HCT116 (cell line): ENCODE data around the gene FBXO48. TPM values are rescaled to one million over a fixed set of nuclear protein-coding genes. Genes with fewer than 3 reads are reported as not detected.

ENCODE experiments used
- ATAC-seq: fragments of 200-7000 bp; cut with Tn5 transposase; 2 replicates; pipeline ENCODE4 v1.9.1; 2020; ENCODE audit warnings: mild to moderate bottlenecking, moderate library complexity
- BruUV-seq: library from RNA; stranded (reverse); fragments of 400-500 nt; replicated peaks from 2 replicates; lab custom pipeline; 2021; lab: Mats Ljungman, UMichigan
- CTCF ChIA-PET: fragments of 300-600 bp; sonication (Branson Sonifier 250); formaldehyde crosslinking; loops from one replicate; lab custom pipeline; 2021; ENCODE audit warnings: antibody characterized with exemption; lab: Charles Lee
- POLR2A ChIA-PET: fragments of 300-600, 350-600 bp; sonication (Branson Sonifier 250); formaldehyde crosslinking; loops from one replicate; lab custom pipeline; 2021; ENCODE audit warnings: antibody characterized with exemption; lab: Charles Lee
- RAD21 ChIA-PET, 2 experiments: fragments of 300-600 bp; sonication (Branson Sonifier 250); formaldehyde crosslinking; loops; one replicate each; lab custom pipeline; 2023; ENCODE audit warnings: low total read pairs in 2 of 2; ENCODE audit not compliant: uncharacterized antibody in 2 of 2, unreplicated experiment in 2 of 2, low non-redundant PET in 1 of 2; lab: Charles Lee
- DNase-seq: peaks from one replicate; pipeline ENCODE4 v3.0.0-alpha.2; 2010; ENCODE audit warnings: low read depth, low spot score
- H2AFZ ChIP-seq: fragments of 200-600 bp; shearing (Covaris generic), sonication (generic); 2 replicates; pipeline ENCODE4 v1.6.1; 2017; ENCODE audit warnings: low read depth, mixed run types, mixed read lengths, antibody characterized with exemption, low read length; ENCODE audit not compliant: poor library complexity, severe bottlenecking
- H3K27ac ChIP-seq: 2 replicates; pipeline ENCODE4 v1.5.1; 2012; ENCODE audit warnings: low read depth, low read length
- H3K27me3 ChIP-seq: fragments of 200-600 bp; sonication (generic); 2 replicates; pipeline ENCODE4 v1.6.1; 2016; ENCODE audit warnings: mixed run types, low read length, mixed read lengths; ENCODE audit not compliant: insufficient read depth
- H3K36me3 ChIP-seq, 2 experiments: fragments of 200-500 bp in 1 of 2; fragments of 200-600 bp in 1 of 2; sonication (Bioruptor generic) in 1 of 2; sonication (generic) in 1 of 2; 2 replicates each; pipeline versions ENCODE4 v1.5.1 to v1.6.1; 2014 to 2016; ENCODE audit warnings: low read length in 2 of 2, inconsistent platforms in 1 of 2, mixed read lengths in 1 of 2, mixed run types in 1 of 2; ENCODE audit not compliant: insufficient read depth in 2 of 2, control insufficient read depth in 1 of 2
- H3K4me1 ChIP-seq, 2 experiments: fragments of 200-600 bp in 1 of 2; sonication (generic) in 1 of 2; 2 replicates each; pipeline versions ENCODE4 v1.5.1 to v1.6.1; 2012 to 2017; ENCODE audit warnings: low read length in 2 of 2, inconsistent platforms in 1 of 2, mild to moderate bottlenecking in 1 of 2, mixed read lengths in 1 of 2, mixed run types in 1 of 2, moderate library complexity in 1 of 2; ENCODE audit not compliant: insufficient read depth in 2 of 2, control insufficient read depth in 1 of 2
- H3K4me2 ChIP-seq: fragments of 200-600 bp; sonication (generic); 2 replicates; pipeline ENCODE4 v1.6.1; 2017; ENCODE audit warnings: mixed run types, low read length, mixed read lengths
- H3K4me3 ChIP-seq, 2 experiments: fragments of 200-600 bp in 1 of 2; sonication (generic) in 1 of 2; replicated peaks in 1 of 2; 2 replicates each; pipeline ENCODE4 v1.5.1; 2011 to 2016; ENCODE audit warnings: low read length in 2 of 2, control low read depth in 1 of 2, low read depth in 1 of 2, mild to moderate bottlenecking in 1 of 2, mixed read lengths in 1 of 2, mixed run types in 1 of 2
- H3K79me2 ChIP-seq: fragments of 200-600 bp; sonication (generic); 2 replicates; pipeline ENCODE4 v1.6.1; 2017; ENCODE audit warnings: mild to moderate bottlenecking, mixed run types, low read length, moderate library complexity, mixed read lengths; ENCODE audit not compliant: insufficient read depth
- H3K9ac ChIP-seq: fragments of 200-600 bp; sonication (generic); 2 replicates; pipeline ENCODE4 v1.6.1; 2016; ENCODE audit warnings: low read length, mixed read lengths
- H3K9me2 ChIP-seq: fragments of 200-600 bp; sonication (generic), shearing (Covaris generic); 2 replicates; pipeline ENCODE4 v1.6.1; 2017; ENCODE audit warnings: mixed run types, mild to moderate bottlenecking, moderate library complexity; ENCODE audit not compliant: insufficient read depth
- H3K9me3 ChIP-seq, 2 experiments: fragments of 200-500 bp in 1 of 2; fragments of 200-600 bp in 1 of 2; sonication (Bioruptor generic) in 1 of 2; sonication (generic) in 1 of 2; 2 replicates each; pipeline ENCODE4 v1.6.1; 2014 to 2017; ENCODE audit warnings: low read length in 2 of 2, mixed read lengths in 2 of 2, inconsistent platforms in 1 of 2, low read depth in 1 of 2, mild to moderate bottlenecking in 1 of 2, mixed run types in 1 of 2, moderate library complexity in 1 of 2; ENCODE audit not compliant: control insufficient read depth in 1 of 2, insufficient read depth in 1 of 2
- H4K20me1 ChIP-seq: fragments of 200-600 bp; sonication (generic), shearing (Covaris generic); 2 replicates; pipeline ENCODE4 v1.6.1; 2017; ENCODE audit warnings: mixed run types, mild to moderate bottlenecking, moderate library complexity; ENCODE audit not compliant: insufficient read depth
- CBX3 ChIP-seq: IDR thresholded peaks from 2 replicates; pipeline ENCODE4 v1.6.1; 2012; ENCODE audit warnings: low read depth
- CEBPB ChIP-seq: IDR thresholded peaks from 2 replicates; pipeline ENCODE4 v1.6.1; 2012; ENCODE audit warnings: low read depth
- CTCF ChIP-seq, 3 experiments: fragments of 200-600 bp in 1 of 3; sonication (generic) in 1 of 3; IDR thresholded peaks in 2 of 3; conservative IDR thresholded peaks in 1 of 3; 2 replicates each; pipeline ENCODE4 v1.5.1; 2012 to 2017; ENCODE audit warnings: low read depth in 2 of 3, low read length in 2 of 3, antibody characterized with exemption in 1 of 3, borderline replicate concordance in 1 of 3, control low read depth in 1 of 3, mild to moderate bottlenecking in 1 of 3, mixed read lengths in 1 of 3, mixed run types in 1 of 3, moderate library complexity in 1 of 3; ENCODE audit not compliant: insufficient read depth in 1 of 3
- EGR1 ChIP-seq: IDR thresholded peaks from 2 replicates; pipeline ENCODE4 v1.6.1; 2012; ENCODE audit warnings: low read depth
- ELF1 ChIP-seq: IDR thresholded peaks from 2 replicates; pipeline ENCODE4 v1.6.1; 2012; ENCODE audit warnings: low read depth, borderline replicate concordance
- FOSL1 ChIP-seq: IDR thresholded peaks from 2 replicates; pipeline ENCODE4 v1.6.1; 2012; ENCODE audit warnings: low read depth
- JUND ChIP-seq: IDR thresholded peaks from 2 replicates; pipeline ENCODE4 v1.6.1; 2012
- POLR2AphosphoS5 ChIP-seq: IDR thresholded peaks from 2 replicates; pipeline ENCODE4 v1.6.1; 2011; ENCODE audit warnings: mild to moderate bottlenecking, low read depth, low read length, moderate library complexity
- REST ChIP-seq: IDR thresholded peaks from 2 replicates; pipeline ENCODE4 v1.6.1; 2012; ENCODE audit warnings: low read depth
- SIN3A ChIP-seq: IDR thresholded peaks from 2 replicates; pipeline ENCODE4 v1.6.1; 2012; ENCODE audit warnings: low read depth
- SP1 ChIP-seq: IDR thresholded peaks from 2 replicates; pipeline ENCODE4 v1.6.1; 2012; ENCODE audit warnings: low read depth
- TCF7L2 ChIP-seq: IDR thresholded peaks from 2 replicates; pipeline ENCODE4 v1.7.0; 2011; ENCODE audit warnings: borderline replicate concordance, inconsistent platforms; ENCODE audit not compliant: insufficient read depth, insufficient read length; ENCODE audit errors: extremely low read depth
- ZFX ChIP-seq: fragments of 450-650 bp; IDR thresholded peaks from 2 replicates; pipeline ENCODE4 v1.6.1; 2017
- ZNF274 ChIP-seq: fragments of 200-500 bp; sonication (Bioruptor generic); IDR thresholded peaks from 2 replicates; pipeline ENCODE4 v1.6.1; 2014; ENCODE audit warnings: mild to moderate bottlenecking, low read depth, low read length, inconsistent platforms
- intact Hi-C: fragments of 100-400 bp; cut with micrococcal nuclease; formaldehyde crosslinking; loops from 2 replicates; pipeline ENCODE4 v1.10.0; 2022
- total RNA-seq: library from RNA; stranded (reverse); gene quantifications from one replicate; pipeline ENCODE4 v1.2.1, GENCODE V29; 2021; ENCODE audit not compliant: unreplicated experiment

The FBXO48 gene
- total RNA-seq, 1 experiment from 2014 or later, result 0.91 TPM

GRCh38 chr2:68426848-68427579 lies 40.1 kb downstream of the FBXO48 start:
- intact Hi-C loops, result no loop called here
- RAD21 ChIA-PET, result interaction anchor here in 1 of 2 experiments (0.7 kb wide), 1 partner anchor 15 kb away, joined by 4 read pairs; no protein-coding TSS in a partner anchor
- H3K9ac ChIP-seq, result no peak overlapping the region
- no peaks in the 10 kb centered on the region; the same call in 1 of the 2 replicates for H3K27me3 ChIP-seq
- TF ChIP-seq CEBPB (no peak), ZNF274 (no peak), POLR2AphosphoS5 (no peak)
- TF ChIP-seq, all 23 proteins: peak for 0
- DNase-seq (no peak), ATAC-seq (no peak)
- Histone ChIP-seq H4K20me1 (no peaks in the 10 kb centered on the region), H3K27ac (no peak overlapping the region), H2AFZ (no peak overlapping the region), H3K4me2 (no peak overlapping the region), H3K79me2 (no peaks in the 10 kb centered on the region), H3K9me3 (no peaks in the 10 kb centered on the region), H3K4me3 (no peak overlapping the region), H3K4me1 (no peaks in the 10 kb centered on the region), H3K9me2 (no peaks in the 10 kb centered on the region), H3K36me3 (no peaks in the 10 kb centered on the region)
- ChIA-PET CTCF (interaction anchor here (2.4 kb wide), 1 partner anchor 15 kb away, joined by 9 read pairs; no protein-coding TSS in a partner anchor), POLR2A (no interaction called here)
- BruUV-seq, result no TSS peak

GRCh38 chr2:68426446-68426845 lies 40.6 kb downstream of the FBXO48 start:
- no peak overlapping the region for H3K9ac ChIP-seq
- H3K27me3 ChIP-seq, result no peaks in the 10 kb centered on the region; the same call in 1 of the 2 replicates
- H3K36me3 ChIP-seq, result no peaks in the 10 kb centered on the region
- no peaks in the 10 kb centered on the region for H4K20me1 ChIP-seq
- POLR2A ChIA-PET, result no interaction called here
- H3K9me2 ChIP-seq, result no peaks in the 10 kb centered on the region
- no peaks in the 10 kb centered on the region for H3K4me1 ChIP-seq
- H3K79me2 ChIP-seq, result no peaks in the 10 kb centered on the region
- DNase-seq (no peak), ATAC-seq (no peak)
- RAD21 ChIA-PET, result interaction anchor here in 1 of 2 experiments (0.7 kb wide), 1 partner anchor 16 kb away, joined by 4 read pairs; no protein-coding TSS in a partner anchor
- H3K9me3 ChIP-seq, result no peaks in the 10 kb centered on the region
- no peak overlapping the region for H3K4me2 ChIP-seq
- no peak overlapping the region for H2AFZ ChIP-seq
- BruUV-seq, result no TSS peak
- no peak overlapping the region for H3K27ac ChIP-seq
- intact Hi-C loops, result no loop called here
- no peak overlapping the region for H3K4me3 ChIP-seq
- CTCF ChIA-PET, result interaction anchor here (2.4 kb wide), 1 partner anchor 15 kb away, joined by 9 read pairs; no protein-coding TSS in a partner anchor
- TF ChIP-seq CBX3, result no peak
- no peak for TF ChIP-seq EGR1
- no peak for TF ChIP-seq REST
- no peak for TF ChIP-seq SIN3A
- no peak for TF ChIP-seq ZNF274
- TF ChIP-seq ZFX, result no peak
- TF ChIP-seq JUND, result no peak
- TF ChIP-seq ELF1, result no peak
- TF ChIP-seq SP1, result no peak
- TF ChIP-seq POLR2AphosphoS5, result no peak
- TF ChIP-seq FOSL1, result no peak
- TF ChIP-seq CTCF (IDR thresholded peaks at IDR 0.05 in 2 of 3, conservative IDR thresholded peaks at IDR 0.05 in 1 of 3; ENCODE audit: borderline replicate concordance in 1 of 3, insufficient read depth in 1 of 3, low read depth in 2 of 3, low read length in 2 of 3), result no peak
- no peak for TF ChIP-seq TCF7L2
